ENCODE data around the gene MTA1. TPM values are rescaled to one million over a fixed set of nuclear protein-coding genes. Genes with fewer than 3 reads are reported as not detected.
A peak's percentile ranks its signal among the peaks of the same experiment; 100 is the strongest.

The MTA1 gene
- polyA plus RNA-seq, 1 of the 3 experiments (the other 2 are of a cell fraction) = 96.3 TPM

GRCh38 chr14:105502446-105503295 is 83.0 kb downstream of the MTA1 start (continued):
- TF ChIP-seq ZBTB33 (IDR thresholded peaks at IDR 0.05; ENCODE audit: borderline replicate concordance, low read depth) (no peak), RAD21 (IDR thresholded peaks at IDR 0.05; ENCODE audit: low read length) (no peak), POLR2AphosphoS5 (IDR thresholded peaks at IDR 0.05; ENCODE audit: low read depth, low read length) (no peak), MEF2A (IDR thresholded peaks at IDR 0.05; ENCODE audit: borderline replicate concordance, low read depth) (no peak), TAF1 (IDR thresholded peaks at IDR 0.05; ENCODE audit: borderline replicate concordance, low read depth, low read length) (no peak), ELF1 (IDR thresholded peaks at IDR 0.05) (no peak), MXI1 (IDR thresholded peaks at IDR 0.05; ENCODE audit: low read depth, low read length) (no peak)

- Histone ChIP-seq H3F3A (replicated peaks; ENCODE audit: insufficient read depth) (no peaks in the 10 kb centered on the region), H3K36me3 (replicated peaks in 1 of 2; ENCODE audit: control insufficient read depth in 1 of 2, insufficient read depth in 2 of 2, low read length in 1 of 2) (no peaks in the 10 kb centered on the region), H3K4me1 (ENCODE audit: control insufficient read depth in 1 of 2, insufficient read depth in 2 of 2, low read depth in 1 of 2, low read length in 1 of 2) (peaks cover 0 to 9% of the 10 kb centered on the region in 2 experiments; a peak in 1 of 4 replicates), H2AFZ (ENCODE audit: low read depth) (no peak overlapping the region), H3K9ac (no peak overlapping the region), H3K4me2 (no peak overlapping the region), H3K9me2 (no peaks in the 10 kb centered on the region), H3K4me3 (ENCODE audit: low read depth in 2 of 2, low read length in 1 of 2) (no peak overlapping the region), H3K79me2 (ENCODE audit: insufficient read depth) (no peaks in the 10 kb centered on the region), H3K9me3 (no peaks in the 10 kb centered on the region), H4K20me1 (ENCODE audit: insufficient read depth) (no peaks in the 10 kb centered on the region), H3K27ac (ENCODE audit: low read depth in 2 of 2, low read length in 1 of 2) (no peak overlapping the region), H3K27me3 (ENCODE audit: insufficient read depth) (peaks cover 4% of the 10 kb centered on the region; the same call in 1 of the 2 replicates)
- ChIA-PET POLR2A (no interaction called here), CTCF (interaction anchor here (1.0 to 1.3 kb wide), 2 partner anchors 10 to 25 kb away, joined by 5 read pairs; no protein-coding TSS in a partner anchor)
- DNase-seq = peak; percentile 26
- no CpG with 5 or more reads among the region's 7 CpGs for WGBS (ENCODE audit: low lambda C conversion rate)
- TF ChIP-seq EP300 (IDR thresholded peaks at IDR 0.05; ENCODE audit: borderline replicate concordance in 1 of 2, low read depth in 1 of 2, low read length in 1 of 2) = no peak
- TF ChIP-seq, protein P1, sequence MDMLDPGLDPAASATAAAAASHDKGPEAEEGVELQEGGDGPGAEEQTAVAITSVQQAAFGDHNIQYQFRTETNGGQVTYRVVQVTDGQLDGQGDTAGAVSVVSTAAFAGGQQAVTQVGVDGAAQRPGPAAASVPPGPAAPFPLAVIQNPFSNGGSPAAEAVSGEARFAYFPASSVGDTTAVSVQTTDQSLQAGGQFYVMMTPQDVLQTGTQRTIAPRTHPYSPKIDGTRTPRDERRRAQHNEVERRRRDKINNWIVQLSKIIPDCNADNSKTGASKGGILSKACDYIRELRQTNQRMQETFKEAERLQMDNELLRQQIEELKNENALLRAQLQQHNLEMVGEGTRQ (IDR thresholded peaks at IDR 0.05; ENCODE audit: borderline replicate concordance, low read depth, low read length) = no peak
- no peak for TF ChIP-seq GATA2 (CRISPR knock-in tag; IDR thresholded peaks at IDR 0.05)
- no peak for TF ChIP-seq NFIC (IDR thresholded peaks at IDR 0.05; ENCODE audit: borderline replicate concordance)
- TF ChIP-seq REST (IDR thresholded peaks at IDR 0.05; ENCODE audit: low read depth, low read length) = no peak
- no peak for TF ChIP-seq TAF1 (IDR thresholded peaks at IDR 0.05; ENCODE audit: borderline replicate concordance, low read depth, low read length)
- TF ChIP-seq MXI1 (IDR thresholded peaks at IDR 0.05; ENCODE audit: low read depth, low read length) = no peak
- no peak for TF ChIP-seq MEF2A (IDR thresholded peaks at IDR 0.05; ENCODE audit: borderline replicate concordance, low read depth)
- TF ChIP-seq RCOR1 (IDR thresholded peaks at IDR 0.05; ENCODE audit: low read length) = no peak
- TF ChIP-seq, protein P2, sequence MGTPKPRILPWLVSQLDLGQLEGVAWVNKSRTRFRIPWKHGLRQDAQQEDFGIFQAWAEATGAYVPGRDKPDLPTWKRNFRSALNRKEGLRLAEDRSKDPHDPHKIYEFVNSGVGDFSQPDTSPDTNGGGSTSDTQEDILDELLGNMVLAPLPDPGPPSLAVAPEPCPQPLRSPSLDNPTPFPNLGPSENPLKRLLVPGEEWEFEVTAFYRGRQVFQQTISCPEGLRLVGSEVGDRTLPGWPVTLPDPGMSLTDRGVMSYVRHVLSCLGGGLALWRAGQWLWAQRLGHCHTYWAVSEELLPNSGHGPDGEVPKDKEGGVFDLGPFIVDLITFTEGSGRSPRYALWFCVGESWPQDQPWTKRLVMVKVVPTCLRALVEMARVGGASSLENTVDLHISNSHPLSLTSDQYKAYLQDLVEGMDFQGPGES (IDR thresholded peaks at IDR 0.05; ENCODE audit: low read depth, low read length) = no peak
- TF ChIP-seq GABPA (IDR thresholded peaks at IDR 0.05; ENCODE audit: low read depth) = no peak
- TF ChIP-seq SMC3 (IDR thresholded peaks at IDR 0.05; ENCODE audit: low read depth, low read length) = no peak
- TF ChIP-seq, protein P3, sequence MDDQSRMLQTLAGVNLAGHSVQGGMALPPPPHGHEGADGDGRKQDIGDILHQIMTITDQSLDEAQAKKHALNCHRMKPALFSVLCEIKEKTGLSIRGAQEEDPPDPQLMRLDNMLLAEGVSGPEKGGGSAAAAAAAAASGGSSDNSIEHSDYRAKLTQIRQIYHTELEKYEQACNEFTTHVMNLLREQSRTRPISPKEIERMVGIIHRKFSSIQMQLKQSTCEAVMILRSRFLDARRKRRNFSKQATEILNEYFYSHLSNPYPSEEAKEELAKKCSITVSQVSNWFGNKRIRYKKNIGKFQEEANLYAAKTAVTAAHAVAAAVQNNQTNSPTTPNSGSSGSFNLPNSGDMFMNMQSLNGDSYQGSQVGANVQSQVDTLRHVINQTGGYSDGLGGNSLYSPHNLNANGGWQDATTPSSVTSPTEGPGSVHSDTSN (IDR thresholded peaks at IDR 0.05) = no peak
- TF ChIP-seq FOXM1 (IDR thresholded peaks at IDR 0.05; ENCODE audit: low read depth) = no peak
- TF ChIP-seq ZBTB33 (IDR thresholded peaks at IDR 0.05; ENCODE audit: borderline replicate concordance, low read depth) = no peak
- TF ChIP-seq NRF1 (IDR thresholded peaks at IDR 0.05; ENCODE audit: low read depth, low read length) = no peak
Observed at GRCh38 chr14:105503296-105503640, 83.6 kb downstream of the MTA1 start.
